Middle frontal gyrus (tissue), 1 donor: ENCODE results near the gene ACTN1.
"Not testable (repeated sequence)": the region's sequence is repeated elsewhere in the genome, so short reads cannot be mapped to it uniquely, and the experiment has no call there.

Experiments used
- DNase-seq: peaks from one replicate; pipeline ENCODE4 v3.0.0-alpha.2; 2015; ENCODE audit warnings: low spot score; ENCODE audit errors: extremely low spot score

ACTN1 gene

DNA sequence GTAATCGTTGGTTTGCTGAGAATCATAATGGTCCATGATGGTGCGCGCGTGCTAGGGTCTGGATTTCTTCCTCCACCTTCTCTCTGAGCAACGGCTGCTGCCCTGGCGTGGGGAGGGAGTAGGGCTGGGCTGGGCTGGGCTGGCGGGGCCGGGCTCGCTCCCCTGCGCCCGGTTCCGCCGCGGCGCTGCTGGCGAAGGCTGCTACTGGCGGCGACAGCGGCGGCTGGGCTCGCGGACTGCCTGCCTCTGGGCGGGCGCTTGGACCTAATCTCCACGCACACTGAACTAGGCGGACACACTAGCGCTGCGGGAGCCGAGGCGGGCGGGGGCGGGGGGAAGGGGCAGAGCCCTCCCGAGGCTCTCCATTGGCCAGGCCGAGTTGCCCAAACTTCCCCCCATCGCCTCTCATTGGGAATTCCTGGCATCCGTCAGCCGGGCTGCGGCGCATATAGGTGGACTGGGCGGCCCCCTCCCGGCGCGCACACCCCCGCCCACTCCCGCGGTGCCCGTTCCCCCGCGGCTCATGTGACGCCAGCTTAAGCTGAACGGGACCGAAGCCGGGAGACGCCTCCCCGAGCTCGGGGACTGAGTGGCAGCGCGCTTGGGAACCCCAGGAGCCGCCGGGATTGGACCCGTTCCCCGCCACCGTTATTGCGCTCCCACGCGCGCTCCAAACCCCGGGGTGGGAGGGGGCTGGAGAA lies at the start of gene ACTN1:
ACTN1 (minus strand) TSS at position 282 of the 701 bp plus-strand sequence; CDS start at position 36, 246 bp downstream.
- peak; percentile 78 for DNase-seq

DNA sequence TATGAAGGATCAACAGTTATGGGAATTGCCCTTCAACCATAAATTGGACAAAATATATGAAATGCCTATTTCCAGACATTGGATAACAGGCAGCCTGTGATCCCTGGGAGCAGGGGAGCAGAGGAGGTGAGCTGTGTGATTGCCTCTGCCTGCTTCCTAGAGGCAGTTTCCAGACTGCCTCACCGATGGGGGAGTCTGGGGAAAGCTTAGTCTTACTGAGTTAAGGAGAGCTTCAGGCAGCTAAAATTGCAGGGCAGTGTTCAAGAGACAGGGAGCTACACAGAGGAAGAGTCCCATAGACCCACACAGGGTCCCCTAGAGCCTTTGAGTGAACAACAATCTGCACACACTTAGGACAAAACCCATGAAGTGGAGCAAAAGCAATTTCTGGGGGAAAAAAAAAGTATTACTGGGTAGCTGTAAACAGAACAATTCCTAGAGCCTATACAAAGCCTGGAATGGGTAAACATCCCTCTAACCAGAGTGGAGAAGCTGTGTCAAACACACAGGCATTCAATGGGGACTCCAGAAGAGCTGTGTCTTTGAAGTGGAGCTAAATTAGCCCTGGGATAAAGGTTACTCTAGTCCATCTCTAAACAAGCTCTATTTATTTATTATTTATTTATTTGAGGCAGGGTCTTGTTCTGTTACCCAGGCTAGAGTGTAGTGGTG lies 48.3 kb upstream of the ACTN1 start:
- DNase-seq: no peak

GRCh38 chr14:69023035-69023434 lies 43.9 kb upstream of the ACTN1 start:
- no peak for DNase-seq

- not testable (repeated sequence) for DNase-seq
These were observed 43.0 kb upstream of the ACTN1 start for GRCh38 chr14:69022093-69022492.

DNA sequence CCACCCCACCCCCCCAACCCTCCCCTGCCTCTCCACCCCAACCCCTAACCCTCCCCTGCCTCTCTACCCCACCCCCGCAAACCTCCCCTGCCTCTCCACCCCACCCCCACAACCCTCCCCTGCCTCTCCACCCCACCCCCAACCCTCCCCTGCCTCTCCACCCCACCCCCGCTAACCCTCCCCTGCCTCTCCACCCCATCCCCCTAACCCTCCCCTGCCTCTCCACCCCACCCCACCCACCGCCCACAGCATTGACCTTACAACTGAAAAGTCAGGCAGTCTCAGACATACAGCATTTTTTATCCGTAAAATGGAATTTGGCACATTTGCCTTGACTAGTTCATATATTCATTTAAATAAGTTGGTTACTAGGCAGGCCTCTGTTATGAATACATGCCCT lies 38.6 kb upstream of the ACTN1 start:
- DNase-seq: no peak

GRCh38 chr14:69014829-69015259 lies 35.7 kb upstream of the ACTN1 start:
- no peak for DNase-seq

DNA sequence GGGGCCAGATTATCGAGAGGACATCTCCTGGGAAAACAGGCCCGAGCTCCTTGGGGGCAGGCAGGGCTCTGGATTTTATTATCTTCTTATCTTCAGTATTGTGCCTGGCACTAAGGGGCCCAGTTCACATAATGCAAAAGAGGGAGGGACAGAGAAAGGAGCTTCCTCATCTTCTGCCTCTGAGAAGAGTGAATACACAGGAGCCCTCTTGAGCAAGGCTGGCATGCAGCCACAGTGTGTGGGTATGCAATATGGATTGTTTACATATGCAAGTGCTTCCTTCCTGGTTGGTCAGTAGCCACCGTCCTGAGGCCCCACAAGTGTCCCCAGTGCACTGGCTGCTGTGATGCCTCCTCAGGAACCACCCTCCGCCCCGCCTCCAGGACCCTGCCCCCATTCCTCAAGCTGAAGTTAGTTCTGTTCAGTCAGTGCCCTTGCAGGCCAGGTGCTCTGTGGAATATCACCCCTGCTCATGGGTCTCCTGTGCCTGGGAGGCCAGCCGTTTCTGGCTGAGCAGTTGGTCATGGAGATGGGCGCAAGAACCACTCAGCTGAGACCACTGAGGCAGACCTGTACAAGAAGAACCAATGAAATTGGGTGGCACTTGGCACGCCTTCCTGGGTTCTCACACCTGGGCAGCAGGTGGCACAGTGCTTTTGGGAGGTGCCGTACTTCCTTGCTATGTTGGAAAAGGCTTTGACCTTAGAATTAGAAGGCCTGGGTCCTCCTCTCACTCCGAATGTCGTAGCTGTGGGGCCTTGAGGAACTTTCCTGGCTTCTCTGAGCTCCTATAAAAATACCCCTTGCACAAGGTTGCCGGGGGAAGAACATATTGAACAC lies 35.1 kb upstream of the ACTN1 start:
- DNase-seq: no peak

GRCh38 chr14:69012256-69012953 lies 33.3 kb upstream of the ACTN1 start:
- peak; percentile 29 for DNase-seq

- DNase-seq: no peak
These were observed 31.5 kb upstream of the ACTN1 start for GRCh38 chr14:69010648-69011047.

GRCh38 chr14:69008421-69008884 lies 29.4 kb upstream of the ACTN1 start:
- no peak for DNase-seq

DNA sequence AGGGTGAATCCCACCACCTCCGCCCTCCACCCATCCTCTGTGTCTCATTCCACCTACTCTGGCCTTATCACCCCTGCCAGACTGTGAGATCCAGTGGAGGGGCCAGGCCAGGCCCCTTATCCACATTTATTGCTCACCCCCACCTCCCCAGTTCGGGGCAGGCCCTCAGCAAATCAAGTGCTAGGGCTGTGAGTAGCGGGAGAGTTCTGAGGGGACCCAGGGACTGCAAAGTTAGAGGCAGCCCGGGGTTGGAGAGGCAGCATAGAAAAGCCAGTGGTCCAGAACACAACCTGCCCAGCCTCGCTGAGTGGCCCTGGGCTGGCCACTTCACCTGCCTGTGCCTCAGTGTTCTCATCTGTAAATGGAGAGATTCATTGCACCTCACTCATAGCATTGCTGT lies 27.2 kb upstream of the ACTN1 start:
- DNase-seq: no peak

- DNase-seq: no peak
These were observed 26.5 kb upstream of the ACTN1 start for GRCh38 chr14:69005432-69006148.

- DNase-seq: no peak
These were observed 25.8 kb upstream of the ACTN1 start for GRCh38 chr14:69004731-69005431.

DNA sequence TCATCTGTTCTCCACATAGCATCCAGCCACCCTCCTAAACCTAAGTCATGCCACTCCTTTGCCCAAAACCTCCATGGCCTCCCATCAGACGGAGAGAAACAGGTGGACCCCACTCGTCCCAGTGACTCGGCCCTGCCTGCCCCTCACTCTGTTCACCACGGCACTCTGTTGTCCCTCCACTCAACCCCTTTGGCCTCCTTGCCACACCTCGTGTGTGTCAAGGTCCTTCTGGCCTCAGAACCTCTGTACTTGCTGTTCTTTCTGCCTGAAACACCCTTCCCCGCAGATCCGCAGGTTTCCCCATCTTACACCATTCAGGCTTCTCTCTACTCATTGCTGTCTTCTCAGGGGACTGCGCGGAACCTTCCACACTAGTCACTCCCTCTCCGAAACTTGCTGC lies 24.5 kb upstream of the ACTN1 start:
- no peak for DNase-seq

- no peak for DNase-seq
These were observed 23.0 kb upstream of the ACTN1 start for GRCh38 chr14:69002069-69002468.

GRCh38 chr14:69001375-69001774 lies 22.3 kb upstream of the ACTN1 start:
- DNase-seq: no peak

DNA sequence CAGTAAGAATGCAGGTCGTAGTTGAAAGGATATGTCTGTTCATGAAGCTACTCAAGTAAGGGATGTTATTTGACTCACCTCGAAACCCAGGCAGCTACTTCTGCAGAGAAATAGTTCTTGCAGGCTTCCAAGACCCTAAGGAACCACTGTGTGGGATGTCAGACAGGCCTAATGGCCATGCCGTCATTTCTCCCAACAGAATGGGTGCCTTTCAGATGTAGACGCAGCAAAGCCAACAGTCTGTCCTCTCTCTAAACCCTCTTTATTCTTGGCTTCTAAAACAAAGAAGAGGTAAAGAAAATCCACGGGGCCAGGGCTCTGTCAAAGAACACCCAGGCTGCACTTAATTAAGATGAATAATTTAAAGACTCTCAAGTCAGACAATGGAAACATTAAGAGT lies 19.0 kb upstream of the ACTN1 start:
- DNase-seq: no peak

- DNase-seq: no peak
These were observed 16.6 kb upstream of the ACTN1 start for GRCh38 chr14:68995731-68996130.

- no peak for DNase-seq
These were observed 15.0 kb upstream of the ACTN1 start for GRCh38 chr14:68994056-68994455.

DNA sequence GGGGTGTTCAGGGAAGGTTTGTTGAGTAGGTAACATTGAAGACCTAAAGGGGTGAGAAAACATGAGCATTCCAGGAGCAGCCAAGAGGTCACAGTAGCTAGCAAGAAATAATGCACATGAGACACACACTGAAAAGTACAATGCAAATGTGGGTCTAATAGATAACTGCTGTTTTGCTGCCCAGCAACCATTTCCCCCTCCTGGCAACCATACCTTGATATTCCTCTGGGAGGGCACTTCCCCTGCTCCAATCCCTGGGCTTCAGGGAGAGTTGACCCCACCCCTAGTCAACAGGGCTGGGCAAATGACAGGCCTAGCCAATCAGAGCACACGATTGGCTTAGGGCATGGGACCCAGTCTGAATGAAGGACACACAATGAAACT lies 8.5 kb upstream of the ACTN1 start:
- no peak for DNase-seq
